Ammon's horn (tissue), 1 donor: ENCODE data around the gene ASCL1.

Source experiments
- DNase-seq: peaks from one replicate; pipeline ENCODE4 v3.0.0-alpha.2; 2016; ENCODE audit warnings: low spot score

ASCL1 gene

DNA sequence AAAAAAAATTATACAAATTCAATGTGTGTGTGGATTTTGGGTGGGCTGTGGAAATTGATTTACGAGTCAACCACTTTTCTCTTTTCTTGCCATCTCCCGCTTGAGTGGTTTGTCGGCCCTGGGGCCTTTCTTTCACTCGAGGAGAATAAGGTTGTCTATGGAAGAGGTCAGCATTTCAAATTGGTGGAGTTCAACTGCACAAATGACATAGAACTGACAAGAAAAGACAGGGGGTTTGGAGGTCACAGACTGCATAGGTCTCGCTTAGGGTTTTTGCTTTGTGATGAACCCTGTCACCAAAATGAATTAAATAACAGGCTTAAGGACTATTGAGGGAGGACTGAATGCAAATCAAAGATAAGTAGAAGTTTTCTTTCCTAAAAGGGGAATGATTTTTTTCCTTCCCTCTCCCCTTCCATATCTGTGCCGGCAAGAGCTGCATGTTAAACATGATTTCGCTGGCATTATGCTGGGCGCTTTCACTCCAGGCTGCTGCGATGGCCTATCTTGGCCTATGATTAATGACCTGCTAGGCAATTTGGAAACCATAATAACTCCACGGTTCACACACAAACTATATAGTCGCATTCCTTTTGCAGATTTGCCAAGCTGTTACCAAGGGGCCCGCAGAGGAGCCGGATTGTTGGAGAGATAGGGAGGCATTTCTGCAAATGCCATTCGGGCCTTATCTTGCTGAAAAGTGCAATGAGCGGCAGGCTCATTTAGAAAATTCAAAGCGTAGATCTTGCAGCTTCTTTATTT, 20.7 kb downstream of the ASCL1 start:
- no peak for DNase-seq

DNA sequence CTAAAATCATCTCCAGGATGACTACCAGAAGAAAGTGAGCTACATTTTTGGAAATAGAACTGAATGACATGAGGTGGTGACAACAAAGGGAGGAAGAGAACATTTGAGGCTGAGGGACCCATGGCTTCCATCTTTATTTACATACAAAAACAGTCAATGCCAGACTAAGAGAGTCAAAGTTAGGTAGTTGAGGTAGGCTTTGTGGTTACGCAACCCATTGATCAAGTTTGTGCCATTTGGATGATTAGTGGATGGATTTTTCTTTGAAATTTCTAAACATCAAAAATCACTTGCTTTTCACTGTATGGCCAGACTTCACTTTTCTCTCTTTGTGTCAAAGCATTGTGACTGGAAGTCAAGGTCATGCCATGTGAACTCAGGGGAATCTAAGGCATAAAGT, 22.9 kb downstream of the ASCL1 start:
- no peak for DNase-seq

DNA sequence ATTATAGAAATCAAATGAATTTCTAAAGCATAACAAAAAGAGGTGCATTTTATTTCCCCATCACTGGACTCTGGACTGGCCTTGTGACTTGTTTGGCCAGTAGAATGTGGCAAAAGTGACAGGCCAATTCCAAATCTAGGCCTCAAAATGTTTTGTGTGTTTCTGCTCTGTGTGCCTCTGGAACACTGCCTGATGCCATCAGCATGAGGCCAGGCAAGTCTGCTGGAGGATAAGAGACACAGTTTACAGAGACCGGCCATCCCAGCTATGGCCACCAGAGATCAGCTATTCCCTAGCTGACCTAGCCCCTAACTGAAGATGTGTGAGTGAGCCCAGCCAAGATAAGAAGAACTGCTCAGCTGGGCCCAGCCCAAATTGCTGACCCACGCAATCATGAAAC, 32.9 kb downstream of the ASCL1 start:
- peak; percentile 38 for DNase-seq

DNA sequence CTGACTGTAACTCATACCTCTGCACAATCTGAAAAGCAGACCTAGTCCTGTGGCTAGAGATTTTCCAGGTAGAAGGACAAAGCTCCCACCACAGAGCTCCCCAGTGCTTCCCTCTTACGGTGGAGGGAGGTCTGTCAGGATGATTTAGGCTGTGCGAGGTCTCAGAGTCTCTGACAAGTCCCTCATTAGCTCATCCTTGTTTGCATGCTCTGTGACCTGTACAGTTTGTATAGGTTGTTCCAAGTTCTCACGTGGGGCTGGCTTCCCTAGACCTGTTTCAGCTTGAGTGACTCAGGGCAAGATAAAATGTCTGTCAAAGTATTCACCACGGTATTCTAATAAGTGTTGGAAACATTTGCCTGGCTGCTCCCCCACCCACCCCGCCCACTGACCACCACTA, 34.8 kb downstream of the ASCL1 start:
- DNase-seq, result no peak

DNA sequence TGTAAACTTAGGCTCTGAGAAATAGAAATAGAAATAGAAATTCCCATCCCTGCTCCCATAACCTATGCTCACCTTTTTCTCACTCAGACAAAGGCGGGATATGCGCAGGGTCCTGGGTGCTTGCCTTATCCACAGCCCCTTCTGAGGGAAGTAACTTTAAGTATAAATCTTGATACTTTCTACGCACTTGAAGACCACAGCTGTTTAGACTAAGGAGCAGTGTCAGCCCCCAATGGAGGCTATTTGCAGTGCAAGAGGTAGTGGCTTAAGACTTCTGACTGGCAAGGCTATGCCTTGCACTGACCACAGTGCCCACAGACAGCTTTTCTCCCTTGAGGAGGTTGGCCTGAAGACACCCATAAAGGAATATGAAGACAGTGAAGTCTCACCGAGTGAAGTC, 35.2 kb downstream of the ASCL1 start:
- no peak for DNase-seq

GRCh38 chr12:102993537-102993936, 36.1 kb downstream of the ASCL1 start:
- no peak for DNase-seq

DNA sequence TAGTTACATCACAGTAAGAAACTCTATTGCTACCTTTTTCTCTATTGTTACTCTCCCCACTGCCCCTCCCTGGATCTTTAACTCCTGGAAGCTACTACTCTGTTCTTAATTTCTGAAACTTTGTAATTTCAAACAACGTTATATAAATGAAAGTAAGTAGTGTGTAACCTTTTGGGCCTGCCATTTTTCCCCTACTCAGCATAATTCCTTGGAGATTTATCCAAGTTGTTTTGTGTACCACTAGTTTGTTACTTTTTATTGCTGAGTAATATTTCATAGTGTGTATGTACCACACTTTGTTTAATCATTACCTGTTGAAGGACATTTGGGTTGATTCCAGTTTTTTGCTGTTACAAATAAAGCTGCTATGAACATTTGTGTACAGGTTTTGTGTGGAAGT, 37.9 kb downstream of the ASCL1 start:
- no peak for DNase-seq
